Measurements from ENCODE around the gene RPP25L. TPM values are rescaled to one million over a fixed set of nuclear protein-coding genes. Genes with fewer than 3 reads are reported as not detected.

Gene RPP25L
- polyA plus RNA-seq, 3 donors: 20.1 to 42.3 (median 39.4) TPM

DNA sequence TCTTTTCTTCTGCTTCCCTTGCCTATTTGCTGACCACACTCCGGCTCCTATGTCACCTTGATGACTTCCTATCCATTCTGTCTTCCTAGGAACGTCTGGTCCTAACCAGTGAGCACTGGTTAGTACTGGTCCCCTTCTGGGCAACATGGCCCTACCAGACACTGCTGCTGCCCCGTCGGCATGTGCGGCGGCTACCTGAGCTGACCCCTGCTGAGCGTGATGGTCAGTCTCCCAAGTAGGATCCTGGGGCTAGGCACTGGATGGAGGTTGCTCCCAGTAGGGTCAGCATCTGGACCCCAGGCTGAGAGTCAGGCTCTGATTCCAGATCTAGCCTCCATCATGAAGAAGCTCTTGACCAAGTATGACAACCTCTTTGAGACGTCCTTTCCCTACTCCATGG is 36.8 kb upstream of the RPP25L start:
- peaks cover 24 to 34% of the 10 kb centered on the region in 2 donors for H3K4me1 ChIP-seq (ENCODE audit: control insufficient read depth in 1 of 2, insufficient read depth in 2 of 2, low read length in 2 of 2)

DNA sequence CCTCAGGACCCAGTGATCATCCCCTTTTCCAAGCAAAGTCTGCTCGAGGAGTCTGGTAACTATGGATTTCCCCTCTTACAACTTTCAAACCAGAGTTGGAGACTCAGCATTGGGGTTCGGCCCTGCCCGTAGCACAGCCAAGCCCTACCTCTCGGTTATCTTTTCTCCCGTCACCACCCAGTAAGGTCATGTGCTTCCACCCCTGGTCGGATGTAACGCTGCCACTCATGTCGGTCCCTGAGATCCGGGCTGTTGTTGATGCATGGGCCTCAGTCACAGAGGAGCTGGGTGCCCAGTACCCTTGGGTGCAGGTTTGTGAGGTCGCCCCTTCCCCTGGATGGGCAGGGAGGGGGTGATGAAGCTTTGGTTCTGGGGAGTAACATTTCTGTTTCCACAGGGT is 35.8 kb upstream of the RPP25L start:
- Mint-ChIP-seq H3K27ac (peak overlapping the region in 5 of 7 donors; percentile 78 to 89 (median 86)), H3K36me3 (peaks cover 34 to 44% of the 10 kb centered on the region in 2 donors), H3K4me3 (peak overlapping the region; percentile 90 to 92), H3K4me1 (peaks cover 39% of the 10 kb centered on the region), H3K9me3 (peaks cover 0 to 2% (median 0%) of the 10 kb centered on the region in 7 donors), H3K27me3 (ENCODE audit: low read depth in 3 of 3) (peaks cover 3% of the 10 kb centered on the region in 3 donors)
- no peaks in the 10 kb centered on the region for H3K27me3 ChIP-seq (ENCODE audit: control insufficient read depth in 2 of 2, insufficient read depth in 2 of 2, low read length in 2 of 2)
- no peaks in the 10 kb centered on the region for H3K9me3 ChIP-seq (replicated peaks in 1 of 2; ENCODE audit: control insufficient read depth in 1 of 2, insufficient read depth in 1 of 2, low read length in 2 of 2)
- peaks cover 18 to 30% of the 10 kb centered on the region in 2 donors for H3K36me3 ChIP-seq (replicated peaks in 1 of 2; ENCODE audit: control insufficient read depth in 1 of 2, insufficient read depth in 2 of 2, low read length in 2 of 2)
- H3K79me2 ChIP-seq (ENCODE audit: insufficient read depth, low read length): peaks cover 4% of the 10 kb centered on the region
- peak overlapping the region in 2 of 3 experiments; percentile 85 to 90 for H3K4me3 ChIP-seq (replicated peaks in 1 of 3; ENCODE audit: low read depth in 2 of 3, low read length in 3 of 3)
- peak overlapping the region; percentile 77 for H3K9ac ChIP-seq (ENCODE audit: insufficient read depth, low read length, poor library complexity, severe bottlenecking)
- TF ChIP-seq, protein P1, sequence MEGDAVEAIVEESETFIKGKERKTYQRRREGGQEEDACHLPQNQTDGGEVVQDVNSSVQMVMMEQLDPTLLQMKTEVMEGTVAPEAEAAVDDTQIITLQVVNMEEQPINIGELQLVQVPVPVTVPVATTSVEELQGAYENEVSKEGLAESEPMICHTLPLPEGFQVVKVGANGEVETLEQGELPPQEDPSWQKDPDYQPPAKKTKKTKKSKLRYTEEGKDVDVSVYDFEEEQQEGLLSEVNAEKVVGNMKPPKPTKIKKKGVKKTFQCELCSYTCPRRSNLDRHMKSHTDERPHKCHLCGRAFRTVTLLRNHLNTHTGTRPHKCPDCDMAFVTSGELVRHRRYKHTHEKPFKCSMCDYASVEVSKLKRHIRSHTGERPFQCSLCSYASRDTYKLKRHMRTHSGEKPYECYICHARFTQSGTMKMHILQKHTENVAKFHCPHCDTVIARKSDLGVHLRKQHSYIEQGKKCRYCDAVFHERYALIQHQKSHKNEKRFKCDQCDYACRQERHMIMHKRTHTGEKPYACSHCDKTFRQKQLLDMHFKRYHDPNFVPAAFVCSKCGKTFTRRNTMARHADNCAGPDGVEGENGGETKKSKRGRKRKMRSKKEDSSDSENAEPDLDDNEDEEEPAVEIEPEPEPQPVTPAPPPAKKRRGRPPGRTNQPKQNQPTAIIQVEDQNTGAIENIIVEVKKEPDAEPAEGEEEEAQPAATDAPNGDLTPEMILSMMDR (IDR thresholded peaks at IDR 0.05): no peak
- no peak for DNase-seq
- H4K20me1 ChIP-seq (ENCODE audit: insufficient read depth, low read length): peaks cover 14% of the 10 kb centered on the region
- intact Hi-C loops (cut with micrococcal nuclease): no loop called here
- 71% methylated on average over 3 of the region's 10 CpGs for WGBS (ENCODE audit: insufficient coverage)
- peak overlapping the region; percentile 95 for H3K4me2 ChIP-seq (replicated peaks; ENCODE audit: extremely low read depth, low read length, poor library complexity, severe bottlenecking)
- peak overlapping the region in 1 of 2 donors; percentile 83 for H3K27ac ChIP-seq (ENCODE audit: low read depth in 1 of 2, low read length in 2 of 2)
- H3K4me1 ChIP-seq (ENCODE audit: control insufficient read depth in 1 of 2, insufficient read depth in 2 of 2, low read length in 2 of 2): peaks cover 24 to 34% of the 10 kb centered on the region in 2 donors
- no peak overlapping the region for H2AFZ ChIP-seq (ENCODE audit: insufficient read depth, low read depth, low read length, poor library complexity, severe bottlenecking)

More for the DNA sequence above, 36.8 kb upstream of the RPP25L start:
- peak overlapping the region in 2 of 7 donors; percentile 15 to 16 for H3K27ac Mint-ChIP-seq
- intact Hi-C loops (cut with micrococcal nuclease): no loop called here
- 95% methylated on average over 8 of the region's 8 CpGs for WGBS (ENCODE audit: insufficient coverage)
- Histone ChIP-seq H3K9ac (ENCODE audit: insufficient read depth, low read length, poor library complexity, severe bottlenecking) (no peak overlapping the region), H3K9me3 (replicated peaks in 1 of 2; ENCODE audit: control insufficient read depth in 1 of 2, insufficient read depth in 1 of 2, low read length in 2 of 2) (no peaks in the 10 kb centered on the region), H3K79me2 (ENCODE audit: insufficient read depth, low read length) (peaks cover 4% of the 10 kb centered on the region), H3K27ac (ENCODE audit: low read depth in 1 of 2, low read length in 2 of 2) (no peak overlapping the region), H3K27me3 (ENCODE audit: control insufficient read depth in 2 of 2, insufficient read depth in 2 of 2, low read length in 2 of 2) (no peaks in the 10 kb centered on the region), H2AFZ (ENCODE audit: insufficient read depth, low read depth, low read length, poor library complexity, severe bottlenecking) (no peak overlapping the region), H3K4me3 (replicated peaks in 1 of 3; ENCODE audit: low read depth in 2 of 3, low read length in 3 of 3) (no peak overlapping the region), H3K4me2 (replicated peaks; ENCODE audit: extremely low read depth, low read length, poor library complexity, severe bottlenecking) (no peak overlapping the region), H4K20me1 (ENCODE audit: insufficient read depth, low read length) (peaks cover 14% of the 10 kb centered on the region), H3K36me3 (replicated peaks in 1 of 2; ENCODE audit: control insufficient read depth in 1 of 2, insufficient read depth in 2 of 2, low read length in 2 of 2) (peaks cover 18 to 30% of the 10 kb centered on the region in 2 donors)
- H3K9me3 Mint-ChIP-seq: peaks cover 0 to 2% (median 0%) of the 10 kb centered on the region in 7 donors
- H3K4me3 Mint-ChIP-seq: peak overlapping the region in 1 of 2 donors; percentile 14
- H3K4me1 Mint-ChIP-seq: peaks cover 48% of the 10 kb centered on the region
- TF ChIP-seq, protein P1 (IDR thresholded peaks at IDR 0.05): no peak
- H3K27me3 Mint-ChIP-seq (ENCODE audit: low read depth in 3 of 3): peaks cover 4 to 8% (median 5%) of the 10 kb centered on the region in 3 donors
- H3K36me3 Mint-ChIP-seq: peaks cover 34 to 44% of the 10 kb centered on the region in 2 donors
- no peak for DNase-seq
